ENCODE data around the gene GRIFIN. TPM values are rescaled to one million over a fixed set of nuclear protein-coding genes. Genes with fewer than 3 reads are reported as not detected.

GRIFIN gene, protein sequence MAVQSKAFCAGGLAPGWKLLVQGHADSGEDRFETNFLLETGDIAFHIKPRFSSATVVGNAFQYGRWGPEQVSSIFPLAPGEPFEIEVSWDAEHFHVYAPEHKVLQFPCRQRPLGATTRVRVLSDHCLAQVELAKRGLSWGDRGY
- polyA plus RNA-seq (2013, experiment 1 of 2) = not detected
- polyA plus RNA-seq (2013, experiment 2 of 2) = not detected

DNA sequence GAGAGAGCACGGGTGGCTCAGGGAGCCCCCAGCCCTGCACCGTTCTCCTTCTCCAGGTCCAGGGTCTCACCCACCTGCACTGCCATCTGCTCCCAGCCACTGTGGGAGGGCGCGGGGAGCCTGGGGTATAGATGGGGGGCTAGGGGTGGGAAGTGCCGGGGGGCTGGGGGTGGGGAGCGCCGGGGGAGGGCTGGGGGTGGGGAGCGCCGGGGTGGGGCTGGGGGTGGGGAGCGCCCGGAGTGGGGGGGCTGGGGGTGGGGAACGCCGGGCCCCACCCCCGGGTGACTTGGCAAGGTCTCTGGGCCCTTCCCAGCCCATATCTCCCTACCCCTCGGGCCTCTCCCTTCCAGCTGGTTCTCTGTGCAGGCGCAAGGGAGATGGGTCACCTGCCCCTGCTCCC, at the start of gene GRIFIN:
Gene GRIFIN, minus strand, starts transcription at position 101 of the 400 bp plus-strand sequence. Its CDS starts 15 bp downstream, at position 86.
- Histone ChIP-seq H3K4me1 (ENCODE audit: control insufficient read depth, insufficient read depth, low read length, poor library complexity, severe bottlenecking) (peaks cover 8% of the 10 kb centered on the region), H3K36me3 (ENCODE audit: control insufficient read depth, insufficient read depth, low read length) (no peaks in the 10 kb centered on the region), H3K27ac (ENCODE audit: low read depth, low read length, severe bottlenecking) (no peak within 1 kb of the TSS), H3K4me3 (ENCODE audit: extremely low read depth, insufficient read depth, low read length, poor library complexity, severe bottlenecking) (no peak within 1 kb of the TSS), H3K9me3 (ENCODE audit: control insufficient read depth, low read length) (no peaks in the 10 kb centered on the region)
- 90% methylated on average over 3 of the region's 16 CpGs; no CpG with 5 or more reads in 1 of the 2 experiments for WGBS, 2 experiments (ENCODE audit: insufficient coverage in 2 of 2)

GRCh38 chr7:2524808-2525657, 48.8 kb upstream of the GRIFIN start:
- H3K9me3 ChIP-seq (ENCODE audit: control insufficient read depth, low read length) = no peaks in the 10 kb centered on the region
- H3K36me3 ChIP-seq (ENCODE audit: control insufficient read depth, insufficient read depth, low read length) = peaks cover 31% of the 10 kb centered on the region
- H3K27ac ChIP-seq (ENCODE audit: low read depth, low read length, severe bottlenecking) = no peak overlapping the region
- no peak overlapping the region for H3K4me3 ChIP-seq (ENCODE audit: extremely low read depth, insufficient read depth, low read length, poor library complexity, severe bottlenecking)
- peaks cover 57% of the 10 kb centered on the region for H3K4me1 ChIP-seq (ENCODE audit: control insufficient read depth, insufficient read depth, low read length, poor library complexity, severe bottlenecking)
- WGBS, 2 experiments (ENCODE audit: insufficient coverage in 2 of 2) = 80% methylated on average over 43 to 46 of the region's 53 CpGs

DNA sequence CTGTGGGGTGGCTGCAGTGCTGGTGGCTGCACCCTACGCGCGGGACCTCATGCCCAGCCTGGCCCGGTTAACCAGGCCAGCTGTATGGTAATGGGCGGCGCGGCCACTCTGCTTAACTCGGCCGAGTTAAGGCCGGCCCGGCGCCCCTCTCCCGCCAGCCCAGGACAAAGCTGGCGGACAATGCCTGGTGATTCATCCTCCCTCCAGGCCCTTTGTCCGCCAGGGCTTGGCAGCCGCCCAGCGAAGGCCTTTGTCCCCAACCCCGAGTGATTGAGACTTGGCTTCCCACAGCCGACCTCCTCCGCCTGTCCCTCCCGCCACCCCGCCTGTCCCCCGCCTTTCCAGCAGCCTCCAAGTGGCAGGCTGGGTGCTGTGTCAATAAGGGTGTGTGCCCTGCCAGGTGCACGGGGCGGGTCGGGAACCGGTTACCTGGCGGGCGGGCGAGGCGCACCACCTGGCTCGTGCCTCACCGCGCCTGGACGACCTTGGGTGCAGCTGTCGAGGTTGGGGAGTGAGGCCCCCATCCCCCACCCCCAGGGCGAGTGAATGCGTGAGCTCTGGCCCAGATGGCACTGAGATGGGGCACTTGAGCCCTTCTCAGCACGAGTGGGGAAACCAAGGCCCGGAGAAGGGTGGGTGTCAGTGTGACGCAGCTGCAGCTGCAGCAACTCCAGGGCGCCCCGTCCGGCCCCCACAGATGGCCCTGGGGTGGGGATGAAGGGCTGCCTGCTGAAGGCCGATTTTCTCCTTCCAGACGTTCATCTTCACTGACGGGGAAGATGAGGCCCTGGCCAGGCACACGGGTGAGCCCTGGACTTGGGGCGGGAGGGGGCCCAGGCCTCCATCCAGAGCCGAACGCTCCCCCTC, 48.0 kb upstream of the GRIFIN start:
- 36 to 43% methylated on average over 33 to 40 of the region's 51 CpGs for WGBS, 2 experiments (ENCODE audit: insufficient coverage in 2 of 2)
- Histone ChIP-seq H3K4me1 (ENCODE audit: control insufficient read depth, insufficient read depth, low read length, poor library complexity, severe bottlenecking) (peaks cover 49% of the 10 kb centered on the region), H3K9me3 (ENCODE audit: control insufficient read depth, low read length) (no peaks in the 10 kb centered on the region), H3K36me3 (ENCODE audit: control insufficient read depth, insufficient read depth, low read length) (peaks cover 26% of the 10 kb centered on the region), H3K4me3 (ENCODE audit: extremely low read depth, insufficient read depth, low read length, poor library complexity, severe bottlenecking) (no peak overlapping the region), H3K27ac (ENCODE audit: low read depth, low read length, severe bottlenecking) (peak overlapping the region; percentile 10)

DNA sequence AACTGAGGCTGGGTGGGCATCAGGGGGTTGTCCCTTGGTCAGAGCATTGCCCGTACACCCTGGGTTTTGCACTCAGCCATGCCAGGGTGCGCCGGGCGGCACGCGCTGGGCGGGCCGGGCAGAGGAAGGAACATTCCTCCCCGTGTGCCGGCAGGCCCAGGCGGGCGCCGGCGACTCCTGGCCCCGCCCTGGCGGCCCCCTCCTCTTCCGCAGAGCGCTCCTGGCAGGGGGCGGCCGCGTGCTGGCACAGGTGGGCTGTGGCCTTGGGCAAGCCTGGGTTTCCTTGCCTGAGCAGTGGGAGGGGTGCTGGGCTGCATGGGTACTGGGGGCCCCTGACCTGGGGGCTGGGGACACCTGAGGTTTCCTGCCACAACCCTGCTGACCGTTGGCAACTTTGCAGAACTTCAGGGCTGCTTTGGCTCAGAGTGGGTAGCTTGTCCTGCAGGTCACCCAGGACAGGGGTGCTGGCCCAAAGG, 47.3 kb upstream of the GRIFIN start:
- H3K27ac ChIP-seq (ENCODE audit: low read depth, low read length, severe bottlenecking) = no peak overlapping the region
- H3K4me3 ChIP-seq (ENCODE audit: extremely low read depth, insufficient read depth, low read length, poor library complexity, severe bottlenecking) = peak overlapping the region; percentile 58
- peaks cover 22% of the 10 kb centered on the region for H3K36me3 ChIP-seq (ENCODE audit: control insufficient read depth, insufficient read depth, low read length)
- peaks cover 43% of the 10 kb centered on the region for H3K4me1 ChIP-seq (ENCODE audit: control insufficient read depth, insufficient read depth, low read length, poor library complexity, severe bottlenecking)
- 21 to 24% methylated on average over 13 to 18 of the region's 22 CpGs for WGBS, 2 experiments (ENCODE audit: insufficient coverage in 2 of 2)
- H3K9me3 ChIP-seq (ENCODE audit: control insufficient read depth, low read length) = no peaks in the 10 kb centered on the region

DNA sequence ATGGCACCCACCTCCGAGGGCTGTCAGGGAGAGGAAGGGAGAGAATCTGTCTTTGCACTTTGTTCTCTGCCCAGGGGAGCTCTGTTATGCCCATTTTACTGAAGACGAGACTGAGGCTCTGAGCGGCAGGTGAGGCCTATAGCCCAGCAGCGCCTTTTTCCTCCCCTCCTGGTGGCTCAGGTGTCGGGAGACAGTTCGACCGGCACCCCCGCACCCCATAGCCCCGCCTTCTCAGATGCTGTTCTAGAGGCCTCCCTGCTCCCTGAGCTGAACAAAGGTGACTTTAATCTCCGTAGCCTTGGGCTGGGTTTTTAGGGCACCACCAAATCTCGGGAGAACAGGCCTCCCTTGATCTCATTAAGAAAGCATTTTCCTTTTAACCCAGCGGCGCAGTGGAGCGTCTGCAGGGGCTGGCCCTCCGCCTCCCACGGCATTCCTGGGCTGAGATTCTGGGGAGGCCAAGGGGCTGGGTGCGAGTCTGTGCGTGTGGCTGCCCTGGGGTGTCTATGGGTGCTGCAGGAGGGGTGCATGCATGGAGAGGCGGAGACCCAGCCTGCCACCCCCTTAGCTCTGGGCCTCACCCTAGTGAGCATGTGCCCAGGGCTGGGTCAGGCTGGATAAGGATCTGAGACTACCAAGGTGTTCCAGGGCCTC, 46.7 kb upstream of the GRIFIN start:
- H3K4me3 ChIP-seq (ENCODE audit: extremely low read depth, insufficient read depth, low read length, poor library complexity, severe bottlenecking) = peak overlapping the region; percentile 58
- 44 to 45% methylated on average over 18 to 19 of the region's 19 CpGs for WGBS, 2 experiments (ENCODE audit: insufficient coverage in 2 of 2)
- no peak overlapping the region for H3K27ac ChIP-seq (ENCODE audit: low read depth, low read length, severe bottlenecking)
- no peaks in the 10 kb centered on the region for H3K9me3 ChIP-seq (ENCODE audit: control insufficient read depth, low read length)
- H3K4me1 ChIP-seq (ENCODE audit: control insufficient read depth, insufficient read depth, low read length, poor library complexity, severe bottlenecking) = peaks cover 44% of the 10 kb centered on the region
- peaks cover 22% of the 10 kb centered on the region for H3K36me3 ChIP-seq (ENCODE audit: control insufficient read depth, insufficient read depth, low read length)

DNA sequence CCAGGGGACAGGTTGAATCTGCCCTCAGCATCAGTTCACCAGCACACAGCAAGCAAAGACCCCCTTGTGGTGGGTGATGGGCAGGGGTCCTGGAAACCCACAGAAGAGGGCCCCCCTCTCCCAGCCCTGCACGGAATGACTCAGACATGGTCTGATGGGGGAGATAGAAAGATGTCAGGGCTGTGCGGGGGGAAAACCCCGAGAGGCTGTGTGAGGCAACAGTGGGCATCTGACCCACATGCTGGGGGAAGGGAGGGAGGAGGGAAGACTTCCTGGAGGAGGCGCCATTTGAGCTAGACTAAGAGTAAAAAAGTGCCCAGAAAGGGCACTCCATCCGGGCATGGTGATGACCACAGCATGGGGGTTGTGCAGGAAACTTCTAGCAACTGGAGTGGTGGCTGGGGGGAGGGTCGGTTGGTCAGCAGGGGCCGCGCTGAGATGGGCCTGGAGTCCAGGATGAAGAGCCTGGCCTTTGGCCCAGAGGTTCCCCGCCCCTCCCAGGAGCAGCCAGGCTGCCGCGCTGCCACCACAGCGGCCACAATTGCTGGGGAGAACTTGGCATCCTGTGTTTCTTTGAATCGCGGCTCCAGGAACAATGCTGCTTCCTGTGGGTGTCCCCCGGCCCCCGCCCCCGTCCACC, 45.9 kb upstream of the GRIFIN start:
- peak overlapping the region; percentile 58 for H3K4me3 ChIP-seq (ENCODE audit: extremely low read depth, insufficient read depth, low read length, poor library complexity, severe bottlenecking)
- peaks cover 16% of the 10 kb centered on the region for H3K36me3 ChIP-seq (ENCODE audit: control insufficient read depth, insufficient read depth, low read length)
- no peaks in the 10 kb centered on the region for H3K9me3 ChIP-seq (ENCODE audit: control insufficient read depth, low read length)
- WGBS, 2 experiments (ENCODE audit: insufficient coverage in 2 of 2) = 31 to 43% methylated on average over 8 to 17 of the region's 17 CpGs
- peak overlapping the region; percentile 5 for H3K27ac ChIP-seq (ENCODE audit: low read depth, low read length, severe bottlenecking)
- peaks cover 45% of the 10 kb centered on the region for H3K4me1 ChIP-seq (ENCODE audit: control insufficient read depth, insufficient read depth, low read length, poor library complexity, severe bottlenecking)

DNA sequence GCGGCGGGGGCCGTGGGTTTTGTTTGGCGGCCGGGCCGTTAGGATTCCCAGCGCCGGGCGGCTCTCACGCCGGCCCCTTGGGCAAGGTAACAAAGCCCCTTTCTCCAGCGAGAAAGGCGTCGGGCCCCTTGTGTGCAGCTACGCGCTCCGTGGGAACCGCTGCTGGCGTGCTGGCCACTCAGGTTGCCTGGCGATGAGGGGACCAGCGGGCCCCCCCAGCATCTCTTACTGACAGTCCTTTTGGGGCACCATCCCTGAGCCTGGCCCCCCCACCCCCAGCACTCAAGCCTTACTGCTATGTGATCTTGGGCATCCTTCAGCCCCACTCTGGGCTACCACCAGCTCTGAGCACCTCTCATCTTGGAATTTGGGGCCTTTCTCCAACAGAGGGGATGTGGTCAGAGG, 45.1 kb upstream of the GRIFIN start:
- Histone ChIP-seq H3K36me3 (ENCODE audit: control insufficient read depth, insufficient read depth, low read length) (peaks cover 9% of the 10 kb centered on the region), H3K4me1 (ENCODE audit: control insufficient read depth, insufficient read depth, low read length, poor library complexity, severe bottlenecking) (peaks cover 52% of the 10 kb centered on the region), H3K4me3 (ENCODE audit: extremely low read depth, insufficient read depth, low read length, poor library complexity, severe bottlenecking) (peak overlapping the region; percentile 58), H3K9me3 (ENCODE audit: control insufficient read depth, low read length) (no peaks in the 10 kb centered on the region), H3K27ac (ENCODE audit: low read depth, low read length, severe bottlenecking) (peak overlapping the region; percentile 23)
- 23 to 36% methylated on average over 19 to 20 of the region's 21 CpGs for WGBS, 2 experiments (ENCODE audit: insufficient coverage in 2 of 2)

DNA sequence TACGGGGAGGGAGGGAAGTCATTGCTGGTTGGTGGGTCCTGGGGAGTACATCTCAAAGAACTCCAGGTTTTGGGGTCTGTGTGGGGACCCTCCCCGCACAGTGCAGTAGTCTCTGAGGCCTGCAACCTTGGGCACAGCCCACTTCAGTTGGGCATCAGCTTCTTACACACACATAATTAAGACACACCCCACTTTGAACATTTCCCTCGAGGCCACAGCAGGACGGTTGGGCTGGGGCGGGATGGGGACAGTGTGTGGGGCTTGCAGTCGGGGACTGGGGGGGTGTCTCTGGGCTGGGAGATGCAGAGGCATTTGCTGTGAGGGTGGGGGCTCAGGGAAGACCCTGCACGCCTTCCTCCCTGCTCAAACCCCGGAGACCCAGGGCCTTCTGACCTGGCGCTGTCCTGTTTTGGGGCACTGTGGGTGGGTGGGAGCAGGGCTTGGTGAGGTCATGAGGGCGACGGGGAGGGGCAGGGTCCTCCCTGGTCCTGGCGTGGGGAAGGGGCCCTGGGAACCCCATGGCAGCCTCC, 44.6 kb upstream of the GRIFIN start:
- WGBS, 2 experiments (ENCODE audit: insufficient coverage in 2 of 2) = 18 to 28% methylated on average over 5 of the region's 12 CpGs
- no peak overlapping the region for H3K27ac ChIP-seq (ENCODE audit: low read depth, low read length, severe bottlenecking)
- H3K4me1 ChIP-seq (ENCODE audit: control insufficient read depth, insufficient read depth, low read length, poor library complexity, severe bottlenecking) = peaks cover 56% of the 10 kb centered on the region
- peaks cover 6% of the 10 kb centered on the region for H3K36me3 ChIP-seq (ENCODE audit: control insufficient read depth, insufficient read depth, low read length)
- no peaks in the 10 kb centered on the region for H3K9me3 ChIP-seq (ENCODE audit: control insufficient read depth, low read length)
- H3K4me3 ChIP-seq (ENCODE audit: extremely low read depth, insufficient read depth, low read length, poor library complexity, severe bottlenecking) = peak overlapping the region; percentile 58

GRCh38 chr7:2520131-2520760, 44.0 kb upstream of the GRIFIN start:
- 1% methylated on average over 27 to 34 of the region's 37 CpGs for WGBS, 2 experiments (ENCODE audit: insufficient coverage in 2 of 2)
- no peaks in the 10 kb centered on the region for H3K9me3 ChIP-seq (ENCODE audit: control insufficient read depth, low read length)
- H3K27ac ChIP-seq (ENCODE audit: low read depth, low read length, severe bottlenecking) = no peak overlapping the region
- H3K36me3 ChIP-seq (ENCODE audit: control insufficient read depth, insufficient read depth, low read length) = peaks cover 3% of the 10 kb centered on the region
- H3K4me1 ChIP-seq (ENCODE audit: control insufficient read depth, insufficient read depth, low read length, poor library complexity, severe bottlenecking) = peaks cover 56% of the 10 kb centered on the region
- H3K4me3 ChIP-seq (ENCODE audit: extremely low read depth, insufficient read depth, low read length, poor library complexity, severe bottlenecking) = peak overlapping the region; percentile 58

All from mesodermal cell (in vitro differentiated cells).